Liver (tissue), 9 donors: ENCODE data around the gene SHB. TPM values are rescaled to one million over a fixed set of nuclear protein-coding genes. Genes with fewer than 3 reads are reported as not detected.
A peak's percentile ranks its signal among the peaks of the same experiment; 100 is the strongest.

ENCODE experiments used
- DNase-seq: peaks from one replicate; pipeline ENCODE4 v3.0.0-alpha.2; 2017; ENCODE audit warnings: low spot score
- H3K27ac ChIP-seq, 2 donors: one replicate each; pipeline ENCODE4 v1.7.0; 2013; ENCODE audit warnings: inconsistent platforms in 2 of 2, low read length in 2 of 2, control low read depth in 1 of 2, low read depth in 1 of 2, mild to moderate bottlenecking in 1 of 2
- H3K27me3 ChIP-seq, 4 donors: one replicate each; pipeline versions ENCODE4 v1.6.1 to v1.7.0; 2013; ENCODE audit warnings: low read length in 3 of 4, inconsistent platforms in 1 of 4, mild to moderate bottlenecking in 1 of 4, moderate library complexity in 1 of 4; ENCODE audit not compliant: control insufficient read depth in 4 of 4, insufficient read depth in 4 of 4
- H3K36me3 ChIP-seq, 4 donors: one replicate each; pipeline versions ENCODE4 v1.6.1 to v1.7.0; 2013; ENCODE audit warnings: low read length in 3 of 4, mild to moderate bottlenecking in 3 of 4, low read depth in 1 of 4, moderate library complexity in 1 of 4; ENCODE audit not compliant: control insufficient read depth in 4 of 4, insufficient read depth in 3 of 4
- H3K4me1 ChIP-seq, 4 donors: one replicate each; pipeline versions ENCODE4 v1.6.1 to v1.7.0; 2013; ENCODE audit warnings: low read length in 3 of 4, mild to moderate bottlenecking in 3 of 4, moderate library complexity in 1 of 4; ENCODE audit not compliant: control insufficient read depth in 4 of 4, insufficient read depth in 4 of 4
- H3K4me3 ChIP-seq, 3 donors: one replicate each; pipeline versions ENCODE4 v1.6.1 to v1.7.0; 2013; ENCODE audit warnings: low read length in 3 of 3, control low read depth in 1 of 3, low read depth in 1 of 3, mild to moderate bottlenecking in 1 of 3
- H3K9ac ChIP-seq, 2 donors: one replicate each; pipeline ENCODE4 v1.7.0; 2013; ENCODE audit warnings: low read length in 2 of 2, mild to moderate bottlenecking in 2 of 2, moderate library complexity in 2 of 2, control low read depth in 1 of 2, low read depth in 1 of 2
- H3K9me3 ChIP-seq, 4 donors: one replicate each; pipeline versions ENCODE4 v1.6.1 to v1.7.0; 2013; ENCODE audit warnings: low read length in 3 of 4; ENCODE audit not compliant: control insufficient read depth in 4 of 4
- ATF3 ChIP-seq: IDR thresholded peaks from 2 replicates; pipeline ENCODE4 v1.6.1; 2016; ENCODE audit warnings: antibody characterized with exemption
- CTCF ChIP-seq: fragments of 150-350 bp; IDR thresholded peaks from 2 replicates; pipeline ENCODE4 v1.5.1; 2017; ENCODE audit warnings: improper control_type of control experiment, low read depth, low read length; ENCODE audit not compliant: missing input control
- EGR1 ChIP-seq, 2 donors: IDR thresholded peaks; 2 replicates each; pipeline ENCODE4 v1.6.1; 2016 to 2018; ENCODE audit warnings: antibody characterized with exemption in 2 of 2, low read depth in 2 of 2
- FOXA1 ChIP-seq: IDR thresholded peaks from 2 replicates; pipeline ENCODE4 v1.6.1; 2016; ENCODE audit warnings: antibody characterized with exemption
- FOXA2 ChIP-seq: IDR thresholded peaks from 2 replicates; pipeline ENCODE4 v1.6.1; 2016; ENCODE audit warnings: antibody characterized with exemption
- GABPA ChIP-seq, 2 donors: IDR thresholded peaks in 1 of 2; conservative IDR thresholded peaks in 1 of 2; 2 replicates each; pipeline ENCODE4 v1.6.1; 2016; ENCODE audit warnings: antibody characterized with exemption in 2 of 2, mild to moderate bottlenecking in 1 of 2, moderate library complexity in 1 of 2
- HNF4A ChIP-seq, 2 donors: conservative IDR thresholded peaks; 2 replicates each; pipeline ENCODE4 v1.6.1; 2016; ENCODE audit warnings: antibody characterized with exemption in 2 of 2, mild to moderate bottlenecking in 2 of 2
- JUND ChIP-seq, 2 donors: IDR thresholded peaks; 2 replicates each; pipeline ENCODE4 v1.6.1; 2016; ENCODE audit warnings: antibody characterized with exemption in 2 of 2
- NR2F2 ChIP-seq: IDR thresholded peaks from 2 replicates; pipeline ENCODE4 v1.6.1; 2016; ENCODE audit warnings: antibody characterized with exemption
- RAD21 ChIP-seq, 2 donors: IDR thresholded peaks; 2 replicates each; pipeline ENCODE4 v1.6.1; 2016; ENCODE audit warnings: antibody characterized with exemption in 2 of 2, mild to moderate bottlenecking in 2 of 2
- RXRA ChIP-seq, 2 donors: IDR thresholded peaks; 2 replicates each; pipeline ENCODE4 v1.6.1; 2017 to 2018; ENCODE audit warnings: antibody characterized with exemption in 2 of 2, mild to moderate bottlenecking in 1 of 2
- SP1 ChIP-seq: IDR thresholded peaks from 2 replicates; pipeline ENCODE4 v1.6.1; 2018; ENCODE audit warnings: antibody characterized with exemption, mild to moderate bottlenecking
- YY1 ChIP-seq: IDR thresholded peaks from 2 replicates; pipeline ENCODE4 v1.6.1; 2016; ENCODE audit warnings: antibody characterized with exemption, mild to moderate bottlenecking
- WGBS: extraction: QIAGEN DNeasy Blood & Tissue Kit; methylation state at CpG from one replicate; pipeline ENCODE4 v1.1.7; 2013; 5-methylcytosine and 5-hydroxymethylcytosine counted together
- polyA plus RNA-seq, 2 donors: library from polyadenylated mRNA; stranded (reverse) in 1 of 2; unstranded in 1 of 2; fragments of 200-250 nt in 1 of 2; fragments of >200 nt in 1 of 2; fragmentation: Nextera tagmentation in 1 of 2; extraction: Ambion mirVana in 1 of 2; gene quantifications; one replicate each; pipeline versions ENCODE4 v1.2.1 to v1.2.3, GENCODE V29; 2013 to 2015
- total RNA-seq, 2 donors: library from RNA; depleted of rRNA; stranded (reverse); fragments of >200 nt; gene quantifications; one replicate each; pipeline ENCODE4 v1.2.3, GENCODE V29; 2014
- TF ChIP-seq, protein P1 (sequence below): IDR thresholded peaks from 2 replicates; pipeline ENCODE4 v1.6.1; 2016; ENCODE audit warnings: antibody characterized with exemption, mild to moderate bottlenecking
- TF ChIP-seq, protein P2 (sequence below): IDR thresholded peaks from 2 replicates; pipeline ENCODE4 v1.6.1; 2016; ENCODE audit warnings: antibody characterized with exemption
- donor health status: healthy.
- donor health status: healthy.
- donor health status: healthy.
- donor health status: healthy.
- donor health status: healthy.

Gene SHB
- total and polyA plus RNA-seq, 4 donors = 3.4 to 17.3 (median 7.0) TPM

GRCh38 chr9:38018958-38019602 is 49.9 kb downstream of the SHB start:
- WGBS = 41% methylated on average over 6 of the region's 6 CpGs
- Histone ChIP-seq H3K36me3 (peaks cover 0 to 15% (median 11%) of the 10 kb centered on the region in 4 donors), H3K27ac (peak overlapping the region; percentile 72 to 92), H3K4me3 (no peak overlapping the region), H3K9me3 (no peaks in the 10 kb centered on the region), H3K9ac (peak overlapping the region in 1 of 2 donors; percentile 32), H3K27me3 (no peaks in the 10 kb centered on the region), H3K4me1 (peaks cover 24 to 72% (median 65%) of the 10 kb centered on the region in 4 donors)
- DNase-seq = no peak
- no peak for TF ChIP-seq GABPA (IDR thresholded peaks at IDR 0.05 in 1 of 2, conservative IDR thresholded peaks at IDR 0.05 in 1 of 2)
- TF ChIP-seq JUND (IDR thresholded peaks at IDR 0.05) = peak; percentile 41 to 47
- peak in 1 of 2 donors; percentile 38 for TF ChIP-seq RAD21 (IDR thresholded peaks at IDR 0.05)
- TF ChIP-seq, protein P1, sequence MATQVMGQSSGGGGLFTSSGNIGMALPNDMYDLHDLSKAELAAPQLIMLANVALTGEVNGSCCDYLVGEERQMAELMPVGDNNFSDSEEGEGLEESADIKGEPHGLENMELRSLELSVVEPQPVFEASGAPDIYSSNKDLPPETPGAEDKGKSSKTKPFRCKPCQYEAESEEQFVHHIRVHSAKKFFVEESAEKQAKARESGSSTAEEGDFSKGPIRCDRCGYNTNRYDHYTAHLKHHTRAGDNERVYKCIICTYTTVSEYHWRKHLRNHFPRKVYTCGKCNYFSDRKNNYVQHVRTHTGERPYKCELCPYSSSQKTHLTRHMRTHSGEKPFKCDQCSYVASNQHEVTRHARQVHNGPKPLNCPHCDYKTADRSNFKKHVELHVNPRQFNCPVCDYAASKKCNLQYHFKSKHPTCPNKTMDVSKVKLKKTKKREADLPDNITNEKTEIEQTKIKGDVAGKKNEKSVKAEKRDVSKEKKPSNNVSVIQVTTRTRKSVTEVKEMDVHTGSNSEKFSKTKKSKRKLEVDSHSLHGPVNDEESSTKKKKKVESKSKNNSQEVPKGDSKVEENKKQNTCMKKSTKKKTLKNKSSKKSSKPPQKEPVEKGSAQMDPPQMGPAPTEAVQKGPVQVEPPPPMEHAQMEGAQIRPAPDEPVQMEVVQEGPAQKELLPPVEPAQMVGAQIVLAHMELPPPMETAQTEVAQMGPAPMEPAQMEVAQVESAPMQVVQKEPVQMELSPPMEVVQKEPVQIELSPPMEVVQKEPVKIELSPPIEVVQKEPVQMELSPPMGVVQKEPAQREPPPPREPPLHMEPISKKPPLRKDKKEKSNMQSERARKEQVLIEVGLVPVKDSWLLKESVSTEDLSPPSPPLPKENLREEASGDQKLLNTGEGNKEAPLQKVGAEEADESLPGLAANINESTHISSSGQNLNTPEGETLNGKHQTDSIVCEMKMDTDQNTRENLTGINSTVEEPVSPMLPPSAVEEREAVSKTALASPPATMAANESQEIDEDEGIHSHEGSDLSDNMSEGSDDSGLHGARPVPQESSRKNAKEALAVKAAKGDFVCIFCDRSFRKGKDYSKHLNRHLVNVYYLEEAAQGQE = no peak
- TF ChIP-seq YY1 = no peak
- TF ChIP-seq HNF4A (conservative IDR thresholded peaks at IDR 0.05) = peak in 1 of 2 donors; percentile 14

- no peaks in the 10 kb centered on the region for H3K9me3 ChIP-seq
- H3K4me3 ChIP-seq = no peak overlapping the region
- H3K9ac ChIP-seq = peak overlapping the region in 1 of 2 donors; percentile 32
- no peak for DNase-seq
- WGBS = 51% methylated on average over 5 of the region's 5 CpGs
- H3K4me1 ChIP-seq = peaks cover 20 to 65% (median 58%) of the 10 kb centered on the region in 4 donors
- H3K36me3 ChIP-seq = peaks cover 0 to 19% (median 12%) of the 10 kb centered on the region in 4 donors
- H3K27ac ChIP-seq = peak overlapping the region; percentile 72 to 92
- no peaks in the 10 kb centered on the region for H3K27me3 ChIP-seq
- TF ChIP-seq FOXA1 = no peak
- TF ChIP-seq YY1 = peak; percentile 22
- peak; percentile 10 to 17 for TF ChIP-seq HNF4A (conservative IDR thresholded peaks at IDR 0.05)
- TF ChIP-seq RXRA (IDR thresholded peaks at IDR 0.05) = peak; percentile 24 to 41
Observed at GRCh38 chr9:38018241-38018957, 50.6 kb downstream of the SHB start.

GRCh38 chr9:38017885-38018186 is 51.2 kb downstream of the SHB start:
- H3K4me3 ChIP-seq = no peak overlapping the region
- H3K9ac ChIP-seq = no peak overlapping the region
- 86% methylated on average over 2 of the region's 2 CpGs for WGBS

More at GRCh38 chr9:38017885-38018186, 51.2 kb downstream of the SHB start:
- no peak for DNase-seq
- Histone ChIP-seq H3K36me3 (peaks cover 2 to 22% (median 14%) of the 10 kb centered on the region in 4 donors), H3K9me3 (no peaks in the 10 kb centered on the region), H3K27me3 (no peaks in the 10 kb centered on the region), H3K27ac (peak overlapping the region; percentile 72 to 92), H3K4me1 (peaks cover 18 to 59% (median 53%) of the 10 kb centered on the region in 4 donors)
- TF ChIP-seq GABPA (IDR thresholded peaks at IDR 0.05 in 1 of 2, conservative IDR thresholded peaks at IDR 0.05 in 1 of 2) (no peak), RAD21 (IDR thresholded peaks at IDR 0.05) (no peak), CTCF (no peak), SP1 (no peak), RXRA (IDR thresholded peaks at IDR 0.05) (no peak), EGR1 (IDR thresholded peaks at IDR 0.05; ENCODE audit: low read depth in 2 of 2) (no peak), FOXA2 (no peak), JUND (IDR thresholded peaks at IDR 0.05) (no peak), YY1 (no peak), ATF3 (no peak), HNF4A (conservative IDR thresholded peaks at IDR 0.05) (no peak), NR2F2 (no peak), FOXA1 (no peak)
- TF ChIP-seq, protein P2, sequence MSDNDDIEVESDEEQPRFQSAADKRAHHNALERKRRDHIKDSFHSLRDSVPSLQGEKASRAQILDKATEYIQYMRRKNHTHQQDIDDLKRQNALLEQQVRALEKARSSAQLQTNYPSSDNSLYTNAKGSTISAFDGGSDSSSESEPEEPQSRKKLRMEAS = no peak
- TF ChIP-seq, protein P1 = no peak
